Spinal cord (tissue), 10 donors: ENCODE measurements around the gene TENM3. TPM values are rescaled to one million over a fixed set of nuclear protein-coding genes. Genes with fewer than 3 reads are reported as not detected.

Source experiments
- DNase-seq, 6 donors: peaks; one replicate each; pipeline versions ENCODE4 v3.0.0 to v3.0.0-alpha.2; 2013 to 2015; ENCODE audit warnings: low spot score in 6 of 6, low read depth in 4 of 6
- H3K27ac ChIP-seq: one replicate; pipeline ENCODE4 v1.5.1; 2013; ENCODE audit warnings: low read depth, low read length, control low read depth
- H3K27me3 ChIP-seq: one replicate; pipeline ENCODE4 v1.6.1; 2013; ENCODE audit warnings: low read length; ENCODE audit not compliant: control insufficient read depth, insufficient read depth
- H3K36me3 ChIP-seq: one replicate; pipeline ENCODE4 v1.6.1; 2013; ENCODE audit warnings: low read length; ENCODE audit not compliant: control insufficient read depth, insufficient read depth
- H3K4me1 ChIP-seq: one replicate; pipeline ENCODE4 v1.6.1; 2013; ENCODE audit warnings: low read length; ENCODE audit not compliant: control insufficient read depth, insufficient read depth
- H3K4me3 ChIP-seq: one replicate; pipeline ENCODE4 v1.5.1; 2013; ENCODE audit warnings: low read depth, low read length, control low read depth
- H3K9me3 ChIP-seq: one replicate; pipeline ENCODE4 v1.6.1; 2013; ENCODE audit warnings: low read length; ENCODE audit not compliant: control insufficient read depth, insufficient read depth
- WGBS: methylation state at CpG from one replicate; pipeline ENCODE4 v1.1.5; 2013; ENCODE audit warnings: missing lambda C conversion rate; ENCODE audit not compliant: insufficient coverage; 5-methylcytosine and 5-hydroxymethylcytosine counted together
- polyA plus RNA-seq, 2 donors: library from polyadenylated mRNA; unstranded; fragments of 120-200 nt; gene quantifications; one replicate each; pipeline ENCODE4 v1.2.1, GENCODE V29; 2013; ENCODE audit not compliant: insufficient read length in 2 of 2
- total RNA-seq, 2 donors: library from RNA; depleted of rRNA in 1 of 2; stranded (reverse); fragments of 120-200 nt in 1 of 2; fragments of >200 nt in 1 of 2; gene quantifications; one replicate each; pipeline versions ENCODE4 v1.2.3 to v1.2.4, GENCODE V29; 2013 to 2014
- donor health status: healthy.

Gene TENM3
- total and polyA plus RNA-seq, 4 donors: 25.8 to 57.5 (median 38.7) TPM

GRCh38 chr4:182432819-182433218, 189.6 kb downstream of the TENM3 start:
- H3K9me3 ChIP-seq: no peaks in the 10 kb centered on the region
- H3K27ac ChIP-seq: no peak overlapping the region
- no peaks in the 10 kb centered on the region for H3K27me3 ChIP-seq
- 100% methylated on average over 1 of the region's 1 CpG for WGBS
- no peaks in the 10 kb centered on the region for H3K4me1 ChIP-seq
- no peaks in the 10 kb centered on the region for H3K36me3 ChIP-seq
- DNase-seq: no peak
- H3K4me3 ChIP-seq: no peak overlapping the region

- H3K9me3 ChIP-seq: no peaks in the 10 kb centered on the region
- WGBS: 27% methylated on average over 2 of the region's 4 CpGs
- DNase-seq: no peak
- no peaks in the 10 kb centered on the region for H3K4me1 ChIP-seq
- H3K4me3 ChIP-seq: no peak overlapping the region
- H3K36me3 ChIP-seq: no peaks in the 10 kb centered on the region
- no peak overlapping the region for H3K27ac ChIP-seq
- H3K27me3 ChIP-seq: no peaks in the 10 kb centered on the region
Measured at GRCh38 chr4:182434720-182435119, 191.5 kb downstream of the TENM3 start.

GRCh38 chr4:182435401-182435800, 192.2 kb downstream of the TENM3 start:
- H3K9me3 ChIP-seq: no peaks in the 10 kb centered on the region
- no peak overlapping the region for H3K4me3 ChIP-seq
- no peaks in the 10 kb centered on the region for H3K36me3 ChIP-seq
- DNase-seq: peak in 1 of 6 donors; percentile 78
- no peak overlapping the region for H3K27ac ChIP-seq
- 71% methylated on average over 4 of the region's 4 CpGs for WGBS
- H3K27me3 ChIP-seq: no peaks in the 10 kb centered on the region
- H3K4me1 ChIP-seq: no peaks in the 10 kb centered on the region

- no peak for DNase-seq
- H3K4me1 ChIP-seq: no peaks in the 10 kb centered on the region
- H3K4me3 ChIP-seq: no peak overlapping the region
- H3K27me3 ChIP-seq: peaks cover 3% of the 10 kb centered on the region
- H3K9me3 ChIP-seq: no peaks in the 10 kb centered on the region
- H3K36me3 ChIP-seq: no peaks in the 10 kb centered on the region
- H3K27ac ChIP-seq: no peak overlapping the region
Measured at GRCh38 chr4:182443070-182443469, 199.9 kb downstream of the TENM3 start.

GRCh38 chr4:182447767-182448280, 204.6 kb downstream of the TENM3 start:
- H3K36me3 ChIP-seq: no peaks in the 10 kb centered on the region
- 1% methylated on average over 22 of the region's 25 CpGs for WGBS
- DNase-seq: peak in 2 of 6 donors; percentile 42 to 59
- H3K4me1 ChIP-seq: no peaks in the 10 kb centered on the region
- H3K9me3 ChIP-seq: no peaks in the 10 kb centered on the region
- no peak overlapping the region for H3K27ac ChIP-seq
- peak overlapping the region; percentile 61 for H3K4me3 ChIP-seq
- H3K27me3 ChIP-seq: peaks cover 6% of the 10 kb centered on the region

- H3K27ac ChIP-seq: peak overlapping the region; percentile 63
- under 1% methylated on average over 103 of the region's 113 CpGs for WGBS
- peaks cover 6% of the 10 kb centered on the region for H3K27me3 ChIP-seq
Measured at GRCh38 chr4:182448281-182449151, 205.3 kb downstream of the TENM3 start.

GRCh38 chr4:182449186-182449929, 206.2 kb downstream of the TENM3 start:
- no peaks in the 10 kb centered on the region for H3K9me3 ChIP-seq
- H3K27ac ChIP-seq: peak overlapping the region; percentile 63
- peak overlapping the region; percentile 79 for H3K4me3 ChIP-seq
- H3K36me3 ChIP-seq: no peaks in the 10 kb centered on the region
- peaks cover 6% of the 10 kb centered on the region for H3K27me3 ChIP-seq
- H3K4me1 ChIP-seq: no peaks in the 10 kb centered on the region
- 1% methylated on average over 18 of the region's 34 CpGs for WGBS
- DNase-seq: peak in 5 of 6 donors; percentile 43 to 89 (median 59)

More at GRCh38 chr4:182448281-182449151, 205.3 kb downstream of the TENM3 start:
- DNase-seq: peak; percentile 59 to 96 (median 80)
- no peaks in the 10 kb centered on the region for H3K36me3 ChIP-seq
- no peaks in the 10 kb centered on the region for H3K9me3 ChIP-seq
- peak overlapping the region; percentile 79 for H3K4me3 ChIP-seq
- no peaks in the 10 kb centered on the region for H3K4me1 ChIP-seq

GRCh38 chr4:182449930-182450439, 206.8 kb downstream of the TENM3 start:
- DNase-seq: peak in 2 of 6 donors; percentile 26 to 65
- no peaks in the 10 kb centered on the region for H3K9me3 ChIP-seq
- no peaks in the 10 kb centered on the region for H3K4me1 ChIP-seq
- peak overlapping the region; percentile 79 for H3K4me3 ChIP-seq
- 0% methylated on average over 1 of the region's 4 CpGs for WGBS
- peaks cover 6% of the 10 kb centered on the region for H3K27me3 ChIP-seq
- H3K27ac ChIP-seq: no peak overlapping the region
- no peaks in the 10 kb centered on the region for H3K36me3 ChIP-seq

- H3K9me3 ChIP-seq: no peaks in the 10 kb centered on the region
- no peaks in the 10 kb centered on the region for H3K4me1 ChIP-seq
- no peak overlapping the region for H3K27ac ChIP-seq
- no peaks in the 10 kb centered on the region for H3K36me3 ChIP-seq
- H3K4me3 ChIP-seq: no peak overlapping the region
- H3K27me3 ChIP-seq: peaks cover 6% of the 10 kb centered on the region
- 67% methylated on average over 1 of the region's 4 CpGs for WGBS
- peak in 2 of 6 donors; percentile 35 to 61 for DNase-seq
Measured at GRCh38 chr4:182451441-182451840, 208.2 kb downstream of the TENM3 start.
